Cardiac muscle cell (in vitro differentiated cells and primary cell): ENCODE measurements around the gene GATAD2A. TPM values are rescaled to one million over a fixed set of nuclear protein-coding genes. Genes with fewer than 3 reads are reported as not detected.

ENCODE experiments used
- DNase-seq, 2 donors: peaks; one replicate each; pipeline versions ENCODE4 v3.0.0 to v3.0.0-alpha.2; 2010 to 2017; ENCODE audit warnings: low read depth in 1 of 2, low spot score in 1 of 2
- H3K27ac ChIP-seq: fragments of 200-600 bp; sonication (generic); 2 replicates; pipeline ENCODE4 v1.5.1; 2016
- H3K27me3 ChIP-seq: fragments of 200-600 bp; sonication (generic); 2 replicates; pipeline ENCODE4 v1.6.0; 2016; ENCODE audit warnings: control low read depth
- H3K36me3 ChIP-seq: fragments of 200-600 bp; sonication (generic); 2 replicates; pipeline ENCODE4 v1.5.1; 2016; ENCODE audit warnings: control low read depth
- H3K4me1 ChIP-seq: fragments of 200-600 bp; sonication (generic); 2 replicates; pipeline ENCODE4 v1.8.1; 2017; ENCODE audit warnings: low read depth, mild to moderate bottlenecking, mixed run types
- H3K4me3 ChIP-seq: fragments of 200-600 bp; sonication (generic); 2 replicates; pipeline ENCODE4 v1.5.1; 2016; ENCODE audit warnings: mild to moderate bottlenecking
- H3K9me3 ChIP-seq: fragments of 200-600 bp; sonication (generic); 2 replicates; pipeline ENCODE4 v1.5.1; 2017; ENCODE audit warnings: low read depth, mild to moderate bottlenecking, control low read depth
- CTCF ChIP-seq: IDR thresholded peaks from 2 replicates; pipeline ENCODE4 v1.5.1; 2012; ENCODE audit warnings: low read depth, mild to moderate bottlenecking, low read length
- polyA plus RNA-seq: library from polyadenylated mRNA; unstranded; fragments of >200 nt; fragmentation: Nextera tagmentation; extraction: Ambion mirVana; gene quantifications from 2 replicates; pipeline ENCODE4 v1.2.1, GENCODE V29; 2016
- total RNA-seq: library from RNA; depleted of rRNA; stranded (reverse); fragments of >200 nt; gene quantifications from 2 replicates; pipeline ENCODE4 v1.2.3, GENCODE V29; 2016

The GATAD2A gene
- total RNA-seq (72.9 and 98.3 TPM in 2 replicates), polyA plus RNA-seq (32.3 and 39.4 TPM in 2 replicates)

- H3K27me3 ChIP-seq, result no peaks in the 10 kb centered on the region
- H3K9me3 ChIP-seq, result no peaks in the 10 kb centered on the region
- H3K27ac ChIP-seq, result peak within 1 kb of the TSS; percentile 82
- peak; percentile 96 for DNase-seq
- peak; percentile 30 for TF ChIP-seq CTCF
- H3K4me1 ChIP-seq, result peaks cover 21% of the 10 kb centered on the region
- H3K4me3 ChIP-seq, result peak within 1 kb of the TSS; percentile 92
- no peaks in the 10 kb centered on the region for H3K36me3 ChIP-seq
These were observed at the start of gene GATAD2A for GRCh38 chr19:19404879-19405860. Gene GATAD2A, plus strand, starts transcription at chr19:19405675. Its CDS starts 59,671 bp downstream, at chr19:19465346.

GRCh38 chr19:19356500-19356899, 49.0 kb upstream of the GATAD2A start:
- no peak for DNase-seq
- Histone ChIP-seq H3K9me3 (no peaks in the 10 kb centered on the region), H3K4me1 (no peaks in the 10 kb centered on the region), H3K36me3 (peaks cover 32% of the 10 kb centered on the region), H3K4me3 (no peak overlapping the region), H3K27me3 (no peaks in the 10 kb centered on the region), H3K27ac (no peak overlapping the region)
- no peak for TF ChIP-seq CTCF

- no peak for TF ChIP-seq CTCF
- H3K4me1 ChIP-seq, result no peaks in the 10 kb centered on the region
- H3K9me3 ChIP-seq, result no peaks in the 10 kb centered on the region
- H3K36me3 ChIP-seq, result peaks cover 32% of the 10 kb centered on the region
- no peak for DNase-seq
- H3K4me3 ChIP-seq, result no peak overlapping the region
- no peak overlapping the region for H3K27ac ChIP-seq
- H3K27me3 ChIP-seq, result no peaks in the 10 kb centered on the region
These were observed 48.4 kb upstream of the GATAD2A start for GRCh38 chr19:19356901-19357566.

- Histone ChIP-seq H3K4me3 (no peak overlapping the region), H3K9me3 (no peaks in the 10 kb centered on the region), H3K36me3 (peaks cover 5% of the 10 kb centered on the region), H3K27me3 (no peaks in the 10 kb centered on the region), H3K27ac (peak overlapping the region; percentile 67), H3K4me1 (no peaks in the 10 kb centered on the region)
- peak; percentile 80 for TF ChIP-seq CTCF
- peak; percentile 84 to 91 for DNase-seq
These were observed 44.3 kb upstream of the GATAD2A start for GRCh38 chr19:19361075-19361594.

- H3K27ac ChIP-seq, result no peak overlapping the region
- no peaks in the 10 kb centered on the region for H3K27me3 ChIP-seq
- H3K9me3 ChIP-seq, result no peaks in the 10 kb centered on the region
- no peak overlapping the region for H3K4me3 ChIP-seq
- no peak for TF ChIP-seq CTCF
- no peaks in the 10 kb centered on the region for H3K36me3 ChIP-seq
- H3K4me1 ChIP-seq, result no peaks in the 10 kb centered on the region
- DNase-seq, result no peak
These were observed 43.4 kb upstream of the GATAD2A start for GRCh38 chr19:19362075-19362474.
